IMR-90 (cell line): ENCODE results near the gene ATP10B.

Experiments
- CTCF ChIP-seq: conservative IDR thresholded peaks from 2 replicates; pipeline ENCODE4 v1.5.1; 2012; ENCODE audit warnings: mild to moderate bottlenecking, low read depth, low read length, improper control_type of control experiment
- RFX5 ChIP-seq: IDR thresholded peaks from 2 replicates; pipeline ENCODE4 v1.8.0; 2012; ENCODE audit warnings: low read depth, mild to moderate bottlenecking, low read length, moderate library complexity

- TF ChIP-seq CTCF (no peak), RFX5 (no peak)
Observed at GRCh38 chr5:160657068-160657507, 194.9 kb downstream of the ATP10B start.
